Testis (tissue), 2 donors: ENCODE measurements around the gene HOXC12.

Source experiments
- POLR2A ChIP-seq: fragments of 450-650 bp; IDR thresholded peaks from one replicate; pipeline ENCODE4 v1.6.1; 2017; ENCODE audit warnings: antibody characterized with exemption, mild to moderate bottlenecking, moderate library complexity
- TF ChIP-seq, protein P1 (sequence below), 3 experiments: fragments of 450-650 bp in 2 of 3; fragments of 200-600 bp in 1 of 3; sonication (generic) in 1 of 3; IDR thresholded peaks; one replicate each; pipeline ENCODE4 v1.5.1; 2016 to 2019; ENCODE audit warnings: antibody characterized with exemption in 3 of 3, mild to moderate bottlenecking in 2 of 3, moderate library complexity in 1 of 3

DNA sequence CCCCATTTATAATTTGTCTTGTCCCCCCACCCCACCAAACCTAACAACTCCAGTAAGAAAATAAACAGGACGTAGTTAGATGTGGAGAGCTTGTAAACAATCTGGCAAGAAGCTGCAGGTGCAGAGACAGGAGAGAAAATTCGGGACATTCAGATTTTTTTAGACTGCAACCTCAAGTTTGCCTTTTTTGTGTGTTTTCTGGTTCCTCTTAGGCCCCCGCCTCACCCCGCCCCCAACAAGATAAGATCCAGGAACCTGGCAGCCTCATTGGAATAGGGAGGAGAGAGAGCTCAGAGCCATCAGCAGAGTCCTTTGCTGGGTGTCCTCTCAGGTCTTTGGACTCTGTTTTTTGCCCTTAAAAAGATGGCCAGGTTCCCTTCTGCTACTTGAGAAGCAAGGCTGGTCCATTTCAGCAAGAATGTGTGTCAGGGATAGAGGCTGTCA, 33.1 kb downstream of the HOXC12 start:
- TF ChIP-seq POLR2A: no peak
- TF ChIP-seq, protein P1, sequence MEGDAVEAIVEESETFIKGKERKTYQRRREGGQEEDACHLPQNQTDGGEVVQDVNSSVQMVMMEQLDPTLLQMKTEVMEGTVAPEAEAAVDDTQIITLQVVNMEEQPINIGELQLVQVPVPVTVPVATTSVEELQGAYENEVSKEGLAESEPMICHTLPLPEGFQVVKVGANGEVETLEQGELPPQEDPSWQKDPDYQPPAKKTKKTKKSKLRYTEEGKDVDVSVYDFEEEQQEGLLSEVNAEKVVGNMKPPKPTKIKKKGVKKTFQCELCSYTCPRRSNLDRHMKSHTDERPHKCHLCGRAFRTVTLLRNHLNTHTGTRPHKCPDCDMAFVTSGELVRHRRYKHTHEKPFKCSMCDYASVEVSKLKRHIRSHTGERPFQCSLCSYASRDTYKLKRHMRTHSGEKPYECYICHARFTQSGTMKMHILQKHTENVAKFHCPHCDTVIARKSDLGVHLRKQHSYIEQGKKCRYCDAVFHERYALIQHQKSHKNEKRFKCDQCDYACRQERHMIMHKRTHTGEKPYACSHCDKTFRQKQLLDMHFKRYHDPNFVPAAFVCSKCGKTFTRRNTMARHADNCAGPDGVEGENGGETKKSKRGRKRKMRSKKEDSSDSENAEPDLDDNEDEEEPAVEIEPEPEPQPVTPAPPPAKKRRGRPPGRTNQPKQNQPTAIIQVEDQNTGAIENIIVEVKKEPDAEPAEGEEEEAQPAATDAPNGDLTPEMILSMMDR (IDR thresholded peaks at IDR 0.05): no peak
